Glomerular endothelial cell (primary cell): ENCODE results near the gene ZCCHC8. TPM values are rescaled to one million over a fixed set of nuclear protein-coding genes. Genes with fewer than 3 reads are reported as not detected.
"Not testable (repeated sequence)": the region's sequence is repeated elsewhere in the genome, so short reads cannot be mapped to it uniquely, and the experiment has no call there.

Source experiments
- DNase-seq: peaks from one replicate; pipeline ENCODE4 v3.0.0-alpha.2; 2011; ENCODE audit warnings: low read depth, low spot score; ENCODE audit errors: extremely low read depth
- total RNA-seq: library from RNA; depleted of rRNA; stranded (reverse); fragments of >200 nt; gene quantifications from 2 replicates; pipeline ENCODE4 v1.2.3, GENCODE V29; 2015

ZCCHC8 gene
- total RNA-seq, 1 donor from 2014 or later = 20.8 TPM

DNA sequence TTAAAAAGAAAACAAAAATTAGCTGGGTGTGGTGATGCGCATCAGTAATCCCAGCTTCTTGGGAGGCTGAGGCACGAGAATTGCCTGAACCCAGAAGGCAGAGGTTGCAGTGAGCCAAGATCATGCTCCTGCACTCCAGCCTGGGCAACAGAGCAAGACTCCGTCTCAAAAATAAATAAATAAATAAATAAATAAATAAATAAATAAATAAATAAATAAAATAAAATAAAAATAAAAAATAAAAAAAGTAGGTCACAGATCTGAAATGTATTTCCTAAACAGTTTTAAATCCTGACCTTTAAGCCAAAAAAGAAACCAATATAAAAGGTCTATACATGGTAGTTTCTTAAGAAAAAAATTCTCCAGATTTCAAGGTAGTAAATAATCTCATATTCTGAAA is 12.3 kb upstream of the ZCCHC8 start:
- DNase-seq = not testable (repeated sequence)

DNA sequence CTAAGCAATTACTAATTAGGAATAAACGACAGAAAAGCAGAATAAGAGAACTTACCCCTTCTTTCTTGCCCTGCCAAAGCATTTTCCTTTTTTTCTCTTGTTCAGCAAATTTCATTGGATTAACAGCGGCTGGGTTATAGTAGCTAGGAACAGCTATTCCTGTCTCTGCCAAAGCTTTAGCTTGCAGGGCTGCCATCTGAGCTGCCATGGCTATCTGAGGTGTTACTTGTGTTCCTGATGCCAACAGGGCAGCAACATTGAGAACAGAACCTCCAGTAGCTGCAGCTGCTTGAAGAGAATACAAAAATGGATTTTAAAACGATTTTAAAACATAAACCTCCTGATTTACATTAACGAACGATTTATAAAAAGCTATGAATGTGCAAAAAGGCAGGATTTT is 7.4 kb upstream of the ZCCHC8 start:
- no peak for DNase-seq

GRCh38 chr12:122506393-122506938 is 5.7 kb upstream of the ZCCHC8 start:
- DNase-seq = no peak

DNA sequence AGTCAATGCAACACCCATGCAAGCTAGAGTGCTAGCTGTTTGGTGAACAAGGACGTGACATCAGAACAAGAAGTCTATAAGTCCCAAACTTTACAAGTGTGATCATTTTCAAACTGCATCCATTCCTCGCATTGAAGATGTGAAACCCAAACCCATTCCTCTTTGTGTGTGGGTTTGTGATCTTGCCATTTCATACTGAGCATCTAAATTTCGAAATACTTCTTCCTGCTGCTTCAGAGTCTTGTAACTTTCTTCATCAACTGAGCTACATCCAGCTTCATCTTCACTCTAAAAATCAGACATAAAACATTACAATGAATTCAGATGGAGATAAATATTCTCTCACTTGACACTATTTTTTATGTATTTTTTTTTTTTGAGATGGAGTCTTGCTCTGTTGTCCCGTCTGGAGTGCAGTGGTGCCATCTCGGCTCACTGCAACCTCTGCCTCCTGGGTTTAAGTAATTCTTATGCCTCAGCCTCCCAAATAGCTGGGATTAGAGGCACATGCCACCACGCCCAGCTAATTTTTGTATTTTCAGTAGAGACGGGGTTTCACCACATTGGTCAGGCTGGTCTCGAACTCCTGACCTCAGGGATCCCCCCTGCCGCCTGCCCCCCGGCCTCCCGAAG is 4.8 kb upstream of the ZCCHC8 start:
- no peak for DNase-seq

DNA sequence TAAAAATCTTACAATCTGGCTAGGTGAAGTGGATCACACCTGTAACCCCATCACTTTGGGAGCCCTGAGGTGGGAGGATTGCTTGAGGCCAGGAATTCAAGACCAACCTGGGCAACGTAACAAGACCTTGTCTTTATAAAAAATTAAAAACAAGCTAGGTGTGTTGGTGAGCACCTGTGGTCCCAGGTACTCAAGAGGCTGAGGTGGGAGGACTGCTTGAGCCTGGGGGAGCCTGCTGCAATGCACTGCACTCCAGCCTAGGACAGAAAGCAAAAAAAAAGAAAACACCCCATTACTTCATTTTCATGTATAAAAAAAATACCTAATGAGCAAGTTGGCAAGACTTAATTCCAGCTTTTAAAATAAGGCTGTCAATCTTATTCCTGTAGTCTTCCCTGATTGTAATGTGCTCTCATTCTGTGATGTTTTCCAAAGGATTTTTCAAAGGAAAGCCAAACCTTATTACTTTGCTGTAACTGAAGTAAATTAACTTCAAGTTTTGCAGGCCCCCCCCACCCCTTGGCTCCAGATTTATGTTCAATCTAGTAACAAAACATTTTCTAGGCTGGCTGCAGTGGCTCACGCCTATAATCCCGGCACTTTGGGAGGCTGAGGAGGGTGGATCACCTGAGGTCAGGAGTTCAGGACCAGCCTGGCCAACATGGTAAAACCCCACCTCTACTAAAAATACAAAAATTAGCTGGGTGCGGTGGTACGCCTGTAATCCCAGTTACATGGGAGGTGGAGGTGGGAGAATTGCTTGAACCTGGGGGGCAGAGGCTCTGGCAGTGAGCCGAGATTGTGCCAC is 3.3 kb upstream of the ZCCHC8 start:
- DNase-seq = no peak

GRCh38 chr12:122503147-122503751 is 2.5 kb upstream of the ZCCHC8 start:
- no peak for DNase-seq

- no peak for DNase-seq
Measured at GRCh38 chr12:122501489-122501989, 807 bp upstream of the ZCCHC8 start.

DNA sequence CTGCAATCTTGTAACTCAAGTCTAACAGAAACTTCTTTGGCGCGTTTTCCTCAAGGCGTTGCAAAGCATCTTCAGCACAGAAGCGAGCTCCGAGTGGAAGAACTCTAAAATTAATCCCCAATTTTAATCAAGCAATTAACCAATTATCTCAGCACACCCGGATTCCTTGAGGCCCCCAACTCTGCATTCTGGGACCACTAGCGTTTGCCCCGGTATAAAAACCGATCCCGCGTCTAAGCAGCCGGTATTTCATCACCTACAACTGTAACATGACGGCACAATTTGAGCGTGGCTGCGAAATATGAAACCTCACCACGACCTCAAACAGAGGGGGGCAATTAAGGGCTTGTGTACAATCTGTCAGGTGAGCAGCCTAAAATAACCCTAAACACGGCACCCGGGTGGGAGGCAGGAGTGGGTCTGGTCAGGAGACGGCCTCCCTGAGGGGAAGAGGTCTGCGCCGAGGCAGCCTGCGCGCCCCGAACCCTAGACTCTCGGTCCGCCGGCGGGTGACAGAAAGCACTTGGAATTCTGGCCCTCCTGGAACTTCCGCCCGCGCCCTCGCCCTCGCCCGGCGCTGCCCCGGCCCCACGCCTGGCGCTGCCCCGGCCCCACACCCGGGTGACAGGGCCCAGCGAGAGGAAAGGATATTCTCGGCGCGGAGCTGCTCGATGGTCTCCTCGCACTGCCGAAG is 594 bp downstream of the ZCCHC8 start:
- no peak for DNase-seq

DNA sequence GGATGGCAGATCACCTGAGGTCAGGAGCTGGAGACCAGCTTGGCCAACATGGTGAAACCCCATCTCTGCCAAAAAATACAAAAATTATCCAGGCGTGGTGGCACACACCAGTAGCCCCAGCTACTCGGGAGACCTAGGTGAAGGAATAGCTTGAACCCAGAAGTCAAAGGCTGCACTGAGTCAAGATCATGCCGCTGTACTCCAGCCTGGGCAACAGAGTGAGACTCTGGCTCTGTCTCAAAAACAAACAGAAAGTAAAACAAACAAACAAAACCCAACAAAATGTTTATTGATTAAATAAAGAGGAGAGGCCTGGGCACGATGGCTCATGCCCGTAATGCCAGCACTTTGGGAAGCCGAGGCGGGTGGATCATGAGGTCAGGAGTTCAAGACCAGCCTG is 5.5 kb downstream of the ZCCHC8 start:
- DNase-seq = no peak

GRCh38 chr12:122493222-122493621 is 7.5 kb downstream of the ZCCHC8 start:
- DNase-seq = not testable (repeated sequence)

DNA sequence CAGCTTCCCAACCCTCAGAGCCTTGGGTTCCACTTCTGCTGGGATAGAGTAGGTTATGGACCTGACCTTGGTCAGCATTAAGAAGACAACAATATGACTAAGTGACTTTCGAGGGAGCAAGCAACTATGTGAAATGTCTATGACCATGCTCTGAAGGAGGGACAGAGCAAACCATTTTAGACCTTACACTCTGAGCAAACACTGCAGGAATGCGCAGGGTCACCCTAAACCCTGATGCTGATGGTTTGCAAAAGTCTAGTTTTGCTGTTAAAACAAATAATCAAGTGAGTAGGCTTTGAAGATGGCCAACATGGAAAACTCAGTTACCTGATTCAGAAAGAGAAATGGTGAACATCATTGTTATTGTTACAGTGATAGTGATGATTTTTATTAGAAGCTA is 8.7 kb downstream of the ZCCHC8 start:
- DNase-seq = no peak

- DNase-seq = no peak
Measured at GRCh38 chr12:122489038-122489437, 11.7 kb downstream of the ZCCHC8 start.

- not testable (repeated sequence) for DNase-seq
Measured at GRCh38 chr12:122487807-122488206, 12.9 kb downstream of the ZCCHC8 start.

DNA sequence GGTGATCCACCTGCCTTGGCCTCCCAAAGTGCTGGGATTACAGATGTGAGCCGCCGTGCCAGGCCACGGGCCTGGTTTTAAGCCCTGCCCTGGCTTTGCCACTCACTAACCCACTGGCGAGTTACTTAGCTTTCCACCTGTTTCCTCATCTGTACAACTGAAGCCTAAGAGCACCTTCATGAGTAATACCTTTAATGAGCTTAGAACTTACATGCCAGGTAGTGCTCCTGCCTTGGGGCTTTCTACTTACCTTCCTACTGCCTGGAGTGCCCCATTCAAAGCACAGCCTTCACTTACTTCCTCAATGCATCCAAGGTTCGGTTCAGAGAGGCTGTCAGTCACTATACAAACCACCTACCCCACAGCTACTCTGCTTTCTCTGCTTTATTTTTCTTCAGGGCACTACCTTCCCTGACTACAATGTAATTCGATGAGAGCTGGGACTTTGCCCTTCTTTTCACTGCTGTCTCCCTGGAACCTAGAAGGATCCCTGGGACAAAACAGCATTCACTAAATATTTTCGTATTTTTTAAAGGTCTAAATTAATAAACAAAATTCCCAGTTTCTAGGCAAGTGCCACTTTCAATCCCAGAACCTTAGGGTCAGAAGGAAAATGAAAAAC is 13.8 kb downstream of the ZCCHC8 start:
- DNase-seq = no peak

DNA sequence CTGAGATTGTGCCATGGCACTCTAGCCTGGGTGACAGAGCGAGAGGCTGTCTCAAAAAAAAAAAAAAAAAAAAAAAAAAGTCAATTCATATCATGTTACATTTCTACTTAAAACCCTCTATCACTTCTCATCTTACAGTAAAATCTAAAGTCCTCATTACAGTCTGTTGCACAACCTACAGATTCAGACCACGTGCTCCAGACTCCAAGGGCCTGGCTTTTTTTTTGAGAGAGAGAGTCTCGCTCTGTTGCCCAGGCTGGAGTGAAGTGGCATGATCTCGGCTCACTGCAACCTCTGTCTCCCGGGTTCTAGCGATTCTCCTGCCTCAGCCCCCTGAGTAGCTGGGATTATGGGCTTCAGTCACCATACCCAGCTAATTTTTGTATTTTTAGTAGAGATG is 14.4 kb downstream of the ZCCHC8 start:
- DNase-seq = not testable (repeated sequence)

DNA sequence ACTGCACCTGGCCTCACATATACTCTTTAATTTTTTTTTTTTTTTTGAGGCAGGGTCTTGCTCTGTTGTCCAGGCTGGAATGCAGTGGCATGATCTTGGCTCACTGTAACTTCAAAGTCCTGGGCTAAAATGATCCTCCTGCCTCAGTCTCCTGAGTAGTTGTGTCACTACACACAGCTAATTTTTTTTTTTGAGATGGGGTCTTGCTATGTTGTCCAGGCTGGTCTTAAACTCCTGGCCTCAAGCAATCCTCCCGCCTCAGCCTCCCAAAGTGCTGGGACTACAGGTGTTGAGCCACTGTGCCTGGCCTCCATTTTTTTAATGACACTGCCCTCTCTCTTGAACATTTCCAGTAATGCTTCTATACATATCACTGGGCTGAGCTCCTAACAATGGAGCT is 16.3 kb downstream of the ZCCHC8 start:
- not testable (repeated sequence) for DNase-seq

GRCh38 chr12:122483969-122484368 is 16.8 kb downstream of the ZCCHC8 start:
- no peak for DNase-seq

- no peak for DNase-seq
Measured at GRCh38 chr12:122481861-122482260, 18.9 kb downstream of the ZCCHC8 start.

GRCh38 chr12:122480753-122481152 is 20.0 kb downstream of the ZCCHC8 start:
- DNase-seq = no peak

DNA sequence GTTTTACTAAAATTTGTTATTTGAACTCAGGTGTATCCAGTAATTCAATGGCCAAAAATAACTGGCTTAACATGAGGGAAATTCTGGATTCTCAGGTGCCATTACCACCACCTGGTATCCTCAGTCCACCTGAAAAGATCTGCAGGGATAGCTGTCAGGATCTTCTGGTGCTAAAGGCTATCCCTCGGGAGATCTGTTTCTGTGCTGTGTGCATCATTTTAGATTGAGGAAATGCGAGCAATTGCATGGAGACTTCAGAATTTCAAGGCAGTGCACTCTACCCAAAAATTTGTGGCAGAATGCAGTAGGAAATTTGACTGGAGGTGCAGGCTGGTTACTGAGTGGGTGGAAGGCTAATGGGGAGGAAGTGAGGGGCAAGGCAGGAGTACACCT is 26.4 kb downstream of the ZCCHC8 start:
- DNase-seq = no peak
